Tibial artery (tissue), 4 donors: Measurements from ENCODE around the gene TLE5.

Experiments used
- DNase-seq, 2 donors: peaks; one replicate each; pipeline ENCODE4 v3.0.0-alpha.2; 2019
- H3K27ac ChIP-seq, 2 donors: fragments of 200-600 bp; sonication (generic) in 1 of 2; 1 replicate in 1 of 2; 2 replicates in 1 of 2; pipeline ENCODE4 v1.5.1; 2018 to 2019; ENCODE audit warnings: mild to moderate bottlenecking in 1 of 2
- H3K27me3 ChIP-seq, 2 donors: fragments of 200-600 bp; sonication (generic) in 1 of 2; one replicate each; pipeline versions ENCODE4 v1.5.1 to v1.6.0; 2016 to 2019
- H3K36me3 ChIP-seq, 3 donors: fragments of 200-600 bp; sonication (generic) in 2 of 3; one replicate each; pipeline ENCODE4 v1.5.1; 2016 to 2019; ENCODE audit warnings: mild to moderate bottlenecking in 2 of 3
- H3K4me1 ChIP-seq, 4 donors: fragments of 200-600 bp; sonication (generic) in 2 of 4; 1 replicate in 3 of 4; 2 replicates in 1 of 4; pipeline ENCODE4 v1.5.1; 2016 to 2019
- H3K4me3 ChIP-seq, 2 donors: fragments of 200-600 bp; sonication (generic) in 1 of 2; 1 replicate in 1 of 2; 2 replicates in 1 of 2; pipeline ENCODE4 v1.5.1; 2018 to 2019; ENCODE audit warnings: mild to moderate bottlenecking in 2 of 2
- H3K9me3 ChIP-seq, 3 donors: fragments of 200-600 bp; sonication (generic) in 1 of 3; one replicate each; pipeline ENCODE4 v1.5.1; 2016 to 2019
- CTCF ChIP-seq, 2 experiments: fragments of 200-600 bp in 1 of 2; fragments of 450-650 bp in 1 of 2; IDR thresholded peaks; one replicate each; pipeline ENCODE4 v1.5.1; 2017 to 2019; ENCODE audit warnings: antibody characterized with exemption in 2 of 2, mild to moderate bottlenecking in 1 of 2, moderate library complexity in 1 of 2
- intact Hi-C: fragments of 100-400 bp; cut with DNase I; formaldehyde crosslinking; loops from one replicate; pipeline ENCODE4 v1.15.0; 2023; ENCODE audit warnings: low total_unique reads

TLE5 gene

GRCh38 chr19:3107658-3108057, 45.4 kb upstream of the TLE5 start:
- H3K36me3 ChIP-seq = peaks cover 0 to 29% (median 23%) of the 10 kb centered on the region in 3 donors
- no peaks in the 10 kb centered on the region for H3K27me3 ChIP-seq
- peaks cover 0 to 40% (median 22%) of the 10 kb centered on the region in 4 donors for H3K4me1 ChIP-seq
- no peak for TF ChIP-seq CTCF (IDR thresholded peaks at IDR 0.05)
- H3K27ac ChIP-seq = no peak overlapping the region
- DNase-seq = no peak
- intact Hi-C loops = no loop called here
- no peaks in the 10 kb centered on the region for H3K9me3 ChIP-seq
- H3K4me3 ChIP-seq = no peak overlapping the region

- H3K36me3 ChIP-seq = peaks cover 0 to 22% (median 13%) of the 10 kb centered on the region in 3 donors
- TF ChIP-seq CTCF (IDR thresholded peaks at IDR 0.05) = no peak
- H3K27me3 ChIP-seq = no peaks in the 10 kb centered on the region
- H3K27ac ChIP-seq = no peak overlapping the region
- intact Hi-C loops = no loop called here
- no peak overlapping the region for H3K4me3 ChIP-seq
- H3K9me3 ChIP-seq = no peaks in the 10 kb centered on the region
- peaks cover 0 to 50% (median 27%) of the 10 kb centered on the region in 4 donors for H3K4me1 ChIP-seq
- DNase-seq = no peak
Observed at GRCh38 chr19:3106509-3107141, 44.3 kb upstream of the TLE5 start.

GRCh38 chr19:3105641-3106508, 43.6 kb upstream of the TLE5 start:
- Histone ChIP-seq H3K27me3 (no peaks in the 10 kb centered on the region), H3K4me1 (peaks cover 0 to 58% (median 29%) of the 10 kb centered on the region in 4 donors), H3K36me3 (peaks cover 0 to 14% (median 7%) of the 10 kb centered on the region in 3 donors), H3K27ac (no peak overlapping the region), H3K9me3 (no peaks in the 10 kb centered on the region), H3K4me3 (no peak overlapping the region)
- intact Hi-C loops = no loop called here
- no peak for TF ChIP-seq CTCF (IDR thresholded peaks at IDR 0.05)
- DNase-seq = no peak

DNA sequence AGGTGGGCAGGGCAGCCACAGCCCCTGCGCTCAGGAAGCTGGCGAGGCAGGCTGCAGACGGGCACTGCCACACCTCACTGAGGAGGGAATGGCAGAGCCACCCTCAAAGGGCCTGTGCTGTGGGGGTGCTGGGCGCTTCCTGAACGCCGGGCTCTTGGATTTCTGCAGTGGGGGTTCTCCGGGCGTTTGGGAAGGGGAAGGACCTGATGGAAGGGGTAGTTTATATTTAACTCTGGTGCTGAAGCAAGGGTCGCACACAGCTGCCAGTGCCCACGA, 42.4 kb upstream of the TLE5 start:
- no peaks in the 10 kb centered on the region for H3K9me3 ChIP-seq

More for the DNA sequence above, 42.4 kb upstream of the TLE5 start:
- no peak for DNase-seq
- no peaks in the 10 kb centered on the region for H3K27me3 ChIP-seq
- peaks cover 0 to 2% (median 0%) of the 10 kb centered on the region in 3 donors for H3K36me3 ChIP-seq
- no peak overlapping the region for H3K27ac ChIP-seq
- TF ChIP-seq CTCF (IDR thresholded peaks at IDR 0.05) = no peak
- intact Hi-C loops = no loop called here
- H3K4me1 ChIP-seq = peaks cover 0 to 70% (median 35%) of the 10 kb centered on the region in 4 donors
- H3K4me3 ChIP-seq = no peak overlapping the region
